Gastrocnemius medialis (tissue), 4 donors: ENCODE results near the gene RILPL1. TPM values are rescaled to one million over a fixed set of nuclear protein-coding genes. Genes with fewer than 3 reads are reported as not detected.

Experiments
- ATAC-seq, 2 donors: fragments of 150-250 bp; one replicate each; pipeline ENCODE4 v1.9.1; 2016
- DNase-seq, 2 donors: peaks; one replicate each; pipeline ENCODE4 v3.0.0-alpha.2; 2019
- H3K27ac ChIP-seq, 4 donors: fragments of 200-600 bp; sonication (generic); 1 replicate in 1 of 4; 2 replicates in 3 of 4; pipeline ENCODE4 v1.5.1; 2016 to 2018; ENCODE audit warnings: mild to moderate bottlenecking in 2 of 4, moderate library complexity in 1 of 4
- H3K27me3 ChIP-seq, 3 donors: fragments of 200-600 bp; sonication (generic) in 2 of 3; 1 replicate in 1 of 3; 2 replicates in 2 of 3; pipeline versions ENCODE4 v1.5.1 to v1.6.0; 2016 to 2019; ENCODE audit warnings: mild to moderate bottlenecking in 1 of 3, moderate library complexity in 1 of 3
- H3K36me3 ChIP-seq, 2 donors: fragments of 200-600 bp; sonication (generic) in 1 of 2; one replicate each; pipeline ENCODE4 v1.5.1; 2017 to 2018
- H3K4me1 ChIP-seq, 2 donors: fragments of 200-600 bp; sonication (generic) in 1 of 2; one replicate each; pipeline ENCODE4 v1.5.1; 2016 to 2017; ENCODE audit warnings: mild to moderate bottlenecking in 2 of 2
- H3K4me3 ChIP-seq, 4 donors: fragments of 200-600 bp; sonication (generic) in 3 of 4; 1 replicate in 1 of 4; 2 replicates in 3 of 4; pipeline ENCODE4 v1.5.1; 2016 to 2019; ENCODE audit warnings: mild to moderate bottlenecking in 2 of 4
- H3K9me3 ChIP-seq, 3 donors: fragments of 200-600 bp; sonication (generic) in 2 of 3; 1 replicate in 1 of 3; 2 replicates in 2 of 3; pipeline ENCODE4 v1.5.1; 2016 to 2019
- POLR2A ChIP-seq, 2 donors: fragments of 450-650 bp; IDR thresholded peaks; one replicate each; pipeline ENCODE4 v1.6.1; 2017; ENCODE audit warnings: antibody characterized with exemption in 2 of 2, mild to moderate bottlenecking in 2 of 2, moderate library complexity in 2 of 2
- in situ Hi-C, 4 donors: fragments of 200-750 bp; cut with MboI; loops; one replicate each; pipeline versions ENCODE4 v1.15.0 to v1.8.0; 2017; ENCODE audit warnings: low sequenced_read_pairs in 4 of 4
- intact Hi-C: fragments of 100-400 bp; cut with DNase I; formaldehyde crosslinking; loops from one replicate; pipeline ENCODE4 v1.15.1; 2023; ENCODE audit warnings: low total_unique reads
- total RNA-seq, 4 donors: library from RNA; depleted of rRNA; stranded (reverse); fragments of >200 nt; gene quantifications; one replicate each; pipeline versions ENCODE4 v1.1.0 to v1.2.3, GENCODE V29; 2016
- TF ChIP-seq, protein P1 (sequence below), 5 experiments: fragments of 450-650 bp in 3 of 5; fragments of 200-600 bp in 2 of 5; sonication (generic) in 2 of 5; IDR thresholded peaks in 4 of 5; conservative IDR thresholded peaks in 1 of 5; 1 replicate in 4 of 5; 2 replicates in 1 of 5; pipeline ENCODE4 v1.5.1; 2016 to 2019; ENCODE audit warnings: antibody characterized with exemption in 5 of 5, mild to moderate bottlenecking in 3 of 5, moderate library complexity in 3 of 5

The RILPL1 gene
- total RNA-seq, 4 donors from 2014 or later = 33.4 to 65.3 (median 40.6) TPM

DNA sequence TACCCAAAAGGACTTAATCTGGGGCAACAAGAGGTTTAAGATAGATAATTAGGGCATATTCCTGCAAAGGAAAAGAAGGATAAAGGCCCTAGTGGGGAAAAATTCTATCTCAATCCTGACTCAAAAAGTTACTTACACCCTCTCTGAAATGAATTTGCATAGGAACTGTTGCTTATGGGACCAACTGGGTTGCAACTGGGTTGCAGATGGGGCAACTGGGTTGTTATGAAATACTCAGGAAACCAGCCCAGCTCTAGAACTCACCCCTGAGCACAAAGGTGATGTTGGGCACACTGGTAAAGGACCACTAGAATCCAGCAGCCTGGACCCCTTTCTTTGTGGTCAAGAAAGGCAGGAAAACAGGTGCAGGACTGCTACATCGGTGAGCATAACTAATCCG lies 17.2 kb upstream of the RILPL1 start:
- Histone ChIP-seq H3K36me3 (no peaks in the 10 kb centered on the region), H3K9me3 (no peaks in the 10 kb centered on the region), H3K4me3 (no peak overlapping the region), H3K4me1 (no peaks in the 10 kb centered on the region), H3K27me3 (no peaks in the 10 kb centered on the region), H3K27ac (no peak overlapping the region)
- TF ChIP-seq, protein P1, sequence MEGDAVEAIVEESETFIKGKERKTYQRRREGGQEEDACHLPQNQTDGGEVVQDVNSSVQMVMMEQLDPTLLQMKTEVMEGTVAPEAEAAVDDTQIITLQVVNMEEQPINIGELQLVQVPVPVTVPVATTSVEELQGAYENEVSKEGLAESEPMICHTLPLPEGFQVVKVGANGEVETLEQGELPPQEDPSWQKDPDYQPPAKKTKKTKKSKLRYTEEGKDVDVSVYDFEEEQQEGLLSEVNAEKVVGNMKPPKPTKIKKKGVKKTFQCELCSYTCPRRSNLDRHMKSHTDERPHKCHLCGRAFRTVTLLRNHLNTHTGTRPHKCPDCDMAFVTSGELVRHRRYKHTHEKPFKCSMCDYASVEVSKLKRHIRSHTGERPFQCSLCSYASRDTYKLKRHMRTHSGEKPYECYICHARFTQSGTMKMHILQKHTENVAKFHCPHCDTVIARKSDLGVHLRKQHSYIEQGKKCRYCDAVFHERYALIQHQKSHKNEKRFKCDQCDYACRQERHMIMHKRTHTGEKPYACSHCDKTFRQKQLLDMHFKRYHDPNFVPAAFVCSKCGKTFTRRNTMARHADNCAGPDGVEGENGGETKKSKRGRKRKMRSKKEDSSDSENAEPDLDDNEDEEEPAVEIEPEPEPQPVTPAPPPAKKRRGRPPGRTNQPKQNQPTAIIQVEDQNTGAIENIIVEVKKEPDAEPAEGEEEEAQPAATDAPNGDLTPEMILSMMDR (IDR thresholded peaks at IDR 0.05 in 4 of 5, conservative IDR thresholded peaks at IDR 0.05 in 1 of 5) = no peak
- no peak for TF ChIP-seq POLR2A (IDR thresholded peaks at IDR 0.05)
- in situ Hi-C loops = no loop called here
- ATAC-seq (no peak), DNase-seq (no peak)
- intact Hi-C loops = no loop called here

GRCh38 chr12:123548107-123548506 lies 14.6 kb upstream of the RILPL1 start:
- H3K27me3 ChIP-seq = no peaks in the 10 kb centered on the region
- TF ChIP-seq, protein P1 (IDR thresholded peaks at IDR 0.05 in 4 of 5, conservative IDR thresholded peaks at IDR 0.05 in 1 of 5) = no peak
- no peak for TF ChIP-seq POLR2A (IDR thresholded peaks at IDR 0.05)
- no peaks in the 10 kb centered on the region for H3K9me3 ChIP-seq
- no peaks in the 10 kb centered on the region for H3K4me1 ChIP-seq
- H3K27ac ChIP-seq = no peak overlapping the region
- in situ Hi-C loops = no loop called here
- DNase-seq = no peak
- no peaks in the 10 kb centered on the region for H3K36me3 ChIP-seq
- no peak for ATAC-seq
- no peak overlapping the region for H3K4me3 ChIP-seq
- intact Hi-C loops = no loop called here

DNA sequence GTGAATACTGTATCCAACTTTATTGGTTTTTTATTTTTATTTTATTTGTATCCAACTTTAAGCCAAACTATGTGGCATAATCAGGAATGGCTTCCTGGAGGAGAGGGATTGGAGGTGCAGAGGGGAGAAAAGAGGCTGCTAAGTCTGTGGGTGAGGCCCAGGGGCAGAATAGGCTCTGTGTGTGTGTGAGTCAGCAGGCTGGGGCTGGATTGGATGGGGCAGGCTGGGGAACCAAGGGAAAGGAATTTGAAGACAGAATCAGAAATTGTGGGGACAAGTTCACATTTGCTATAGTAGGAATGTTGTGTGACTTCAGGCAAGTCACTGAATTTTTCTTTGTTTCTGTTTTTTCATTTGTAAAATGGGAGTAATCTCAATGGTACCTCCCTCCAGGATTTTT lies 12.8 kb upstream of the RILPL1 start:
- in situ Hi-C loops = no loop called here

GRCh38 chr12:123543541-123543940 lies 10.0 kb upstream of the RILPL1 start:
- Histone ChIP-seq H3K9me3 (no peaks in the 10 kb centered on the region), H3K36me3 (no peaks in the 10 kb centered on the region), H3K27me3 (no peaks in the 10 kb centered on the region), H3K4me3 (no peak overlapping the region), H3K27ac (no peak overlapping the region), H3K4me1 (no peaks in the 10 kb centered on the region)
- intact Hi-C loops = no loop called here
- ATAC-seq = no peak
- no peak for DNase-seq
- in situ Hi-C loops = no loop called here
- TF ChIP-seq POLR2A (IDR thresholded peaks at IDR 0.05) = no peak
- TF ChIP-seq, protein P1 (IDR thresholded peaks at IDR 0.05 in 4 of 5, conservative IDR thresholded peaks at IDR 0.05 in 1 of 5) = no peak

More for the DNA sequence above, 12.8 kb upstream of the RILPL1 start:
- no peak for DNase-seq
- no peak for ATAC-seq
- Histone ChIP-seq H3K4me3 (no peak overlapping the region), H3K36me3 (no peaks in the 10 kb centered on the region), H3K9me3 (no peaks in the 10 kb centered on the region), H3K4me1 (no peaks in the 10 kb centered on the region), H3K27me3 (no peaks in the 10 kb centered on the region), H3K27ac (no peak overlapping the region)
- no peak for TF ChIP-seq POLR2A (IDR thresholded peaks at IDR 0.05)
- TF ChIP-seq, protein P1 (IDR thresholded peaks at IDR 0.05 in 4 of 5, conservative IDR thresholded peaks at IDR 0.05 in 1 of 5) = no peak
- intact Hi-C loops = no loop called here
